ENCODE data around the gene APBB2.

DNA sequence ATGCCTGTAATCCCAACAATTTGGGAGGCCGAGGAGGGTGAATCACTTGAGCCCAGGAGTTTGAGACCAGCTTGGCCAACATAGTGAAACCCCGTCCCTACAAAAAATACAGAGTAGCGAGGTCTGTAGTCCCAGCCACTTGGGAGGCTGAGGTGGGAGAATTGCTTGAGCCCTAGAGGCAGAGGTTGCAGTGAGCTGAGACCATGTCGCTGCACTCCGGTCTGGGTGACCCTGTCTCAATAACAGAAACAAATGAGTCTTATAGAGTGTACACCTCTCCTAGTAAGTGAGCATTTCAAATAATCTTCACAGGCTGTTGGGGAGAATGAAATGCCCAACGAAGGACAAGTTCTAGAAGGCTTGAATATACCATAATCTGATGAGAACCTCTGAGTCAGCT lies 47.9 kb upstream of the APBB2 start:
- TF ChIP-seq POLR2A (IDR thresholded peaks at IDR 0.05) = no peak
- TF ChIP-seq, protein P1, sequence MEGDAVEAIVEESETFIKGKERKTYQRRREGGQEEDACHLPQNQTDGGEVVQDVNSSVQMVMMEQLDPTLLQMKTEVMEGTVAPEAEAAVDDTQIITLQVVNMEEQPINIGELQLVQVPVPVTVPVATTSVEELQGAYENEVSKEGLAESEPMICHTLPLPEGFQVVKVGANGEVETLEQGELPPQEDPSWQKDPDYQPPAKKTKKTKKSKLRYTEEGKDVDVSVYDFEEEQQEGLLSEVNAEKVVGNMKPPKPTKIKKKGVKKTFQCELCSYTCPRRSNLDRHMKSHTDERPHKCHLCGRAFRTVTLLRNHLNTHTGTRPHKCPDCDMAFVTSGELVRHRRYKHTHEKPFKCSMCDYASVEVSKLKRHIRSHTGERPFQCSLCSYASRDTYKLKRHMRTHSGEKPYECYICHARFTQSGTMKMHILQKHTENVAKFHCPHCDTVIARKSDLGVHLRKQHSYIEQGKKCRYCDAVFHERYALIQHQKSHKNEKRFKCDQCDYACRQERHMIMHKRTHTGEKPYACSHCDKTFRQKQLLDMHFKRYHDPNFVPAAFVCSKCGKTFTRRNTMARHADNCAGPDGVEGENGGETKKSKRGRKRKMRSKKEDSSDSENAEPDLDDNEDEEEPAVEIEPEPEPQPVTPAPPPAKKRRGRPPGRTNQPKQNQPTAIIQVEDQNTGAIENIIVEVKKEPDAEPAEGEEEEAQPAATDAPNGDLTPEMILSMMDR (IDR thresholded peaks at IDR 0.05) = no peak
